Lower leg skin (tissue), 4 donors: Measurements from ENCODE around the gene MAD1L1. TPM values are rescaled to one million over a fixed set of nuclear protein-coding genes. Genes with fewer than 3 reads are reported as not detected.

Experiments used
- DNase-seq, 2 donors: peaks; one replicate each; pipeline ENCODE4 v3.0.0-alpha.2; 2019; ENCODE audit warnings: low spot score in 2 of 2
- H3K4me3 ChIP-seq: fragments of 200-600 bp; sonication (generic); 2 replicates; pipeline ENCODE4 v1.5.1; 2017; ENCODE audit warnings: mild to moderate bottlenecking, low read depth; ENCODE audit not compliant: poor library complexity, severe bottlenecking
- CTCF ChIP-seq, 3 donors: fragments of 450-650 bp; IDR thresholded peaks; one replicate each; pipeline ENCODE4 v1.5.1; 2016; ENCODE audit warnings: antibody characterized with exemption in 3 of 3, mild to moderate bottlenecking in 3 of 3, moderate library complexity in 2 of 3
- POLR2A ChIP-seq, 2 donors: fragments of 450-650 bp; IDR thresholded peaks; one replicate each; pipeline ENCODE4 v1.6.1; 2016 to 2017; ENCODE audit warnings: antibody characterized with exemption in 2 of 2, mild to moderate bottlenecking in 1 of 2, moderate library complexity in 1 of 2
- WGBS, 2 donors: methylation state at CpG; one replicate each; pipeline ENCODE4 v1.1.5; 2018; 5-methylcytosine and 5-hydroxymethylcytosine counted together
- intact Hi-C: fragments of 100-400 bp; cut with DNase I; formaldehyde crosslinking; loops from one replicate; pipeline ENCODE4 v1.15.0; 2023; ENCODE audit warnings: low total_unique reads
- total RNA-seq, 4 donors: library from RNA; depleted of rRNA; stranded (reverse); fragments of >200 nt; gene quantifications; one replicate each; pipeline ENCODE4 v1.1.0, GENCODE V29; 2016

MAD1L1 gene
- total RNA-seq, 4 donors from 2014 or later: 37.7 to 77.8 (median 59.4) TPM

GRCh38 chr7:1906988-1907745, 325.6 kb downstream of the MAD1L1 start:
- no peak overlapping the region for H3K4me3 ChIP-seq
- 95 to 97% methylated on average over 25 of the region's 25 CpGs for WGBS, 2 donors
- DNase-seq: no peak
- TF ChIP-seq POLR2A (IDR thresholded peaks at IDR 0.05): no peak
- no peak for TF ChIP-seq CTCF (IDR thresholded peaks at IDR 0.05)
- intact Hi-C loops: no loop called here

- DNase-seq: no peak
- TF ChIP-seq POLR2A (IDR thresholded peaks at IDR 0.05) (no peak), CTCF (IDR thresholded peaks at IDR 0.05) (no peak)
- H3K4me3 ChIP-seq: no peak overlapping the region
- 94% methylated on average over 23 to 25 of the region's 25 CpGs for WGBS, 2 donors
- intact Hi-C loops: no loop called here
Observed at GRCh38 chr7:1906087-1906830, 326.5 kb downstream of the MAD1L1 start.

- intact Hi-C loops: no loop called here
- 90 to 93% methylated on average over 26 of the region's 26 CpGs for WGBS, 2 donors
- H3K4me3 ChIP-seq: no peak overlapping the region
- DNase-seq: no peak
- TF ChIP-seq POLR2A (IDR thresholded peaks at IDR 0.05): no peak
- no peak for TF ChIP-seq CTCF (IDR thresholded peaks at IDR 0.05)
Observed at GRCh38 chr7:1902231-1902855, 330.4 kb downstream of the MAD1L1 start.

- DNase-seq: no peak
- TF ChIP-seq CTCF (IDR thresholded peaks at IDR 0.05): no peak
- no peak for TF ChIP-seq POLR2A (IDR thresholded peaks at IDR 0.05)
- no peak overlapping the region for H3K4me3 ChIP-seq
- intact Hi-C loops: no loop called here
- WGBS, 2 donors: 90 to 92% methylated on average over 12 to 17 of the region's 18 CpGs
Observed at GRCh38 chr7:1901431-1902210, 331.1 kb downstream of the MAD1L1 start.

- intact Hi-C loops: no loop called here
- TF ChIP-seq CTCF (IDR thresholded peaks at IDR 0.05): no peak
- DNase-seq: no peak
- 95 to 98% methylated on average over 11 to 13 of the region's 13 CpGs for WGBS, 2 donors
- H3K4me3 ChIP-seq: no peak overlapping the region
Observed at GRCh38 chr7:1900847-1901246, 331.9 kb downstream of the MAD1L1 start.
